Measurements from ENCODE around the gene GTF2H3. TPM values are rescaled to one million over a fixed set of nuclear protein-coding genes. Genes with fewer than 3 reads are reported as not detected.

Gene GTF2H3
- total and polyA plus RNA-seq, 2 donors from 2014 or later = 7.7 to 21.1 TPM

- intact Hi-C loops (cut with DNase I) = no loop called here
- Histone ChIP-seq H3K27ac (ENCODE audit: low read depth in 2 of 2, low read length in 2 of 2) (no peak overlapping the region), H3K4me1 (ENCODE audit: control insufficient read depth in 2 of 3, insufficient read depth in 2 of 3, low read depth in 1 of 3, low read length in 3 of 3) (no peaks in the 10 kb centered on the region), H3K9ac (ENCODE audit: low read length in 3 of 3) (no peak overlapping the region), H3K36me3 (ENCODE audit: control insufficient read depth in 2 of 3, insufficient read depth in 3 of 3, low read length in 3 of 3) (peaks cover 2 to 15% (median 12%) of the 10 kb centered on the region in 3 donors), H3K9me3 (ENCODE audit: control insufficient read depth in 2 of 3, insufficient read depth in 1 of 3, low read length in 3 of 3) (no peaks in the 10 kb centered on the region), H3K27me3 (ENCODE audit: control insufficient read depth, insufficient read depth, low read length) (no peaks in the 10 kb centered on the region), H3K4me3 (ENCODE audit: low read length in 3 of 3) (no peak overlapping the region)
- TF ChIP-seq CTCF (IDR thresholded peaks at IDR 0.05; ENCODE audit: borderline replicate concordance, extremely low read depth, insufficient read depth) = no peak
- DNase-seq (no peak), FAIRE-seq (no peak)
Observed at GRCh38 chr12:123657211-123657610, 23.6 kb downstream of the GTF2H3 start.

- H3K4me3 ChIP-seq (ENCODE audit: low read length in 3 of 3) = no peak overlapping the region
- no peaks in the 10 kb centered on the region for H3K9me3 ChIP-seq (ENCODE audit: control insufficient read depth in 2 of 3, insufficient read depth in 1 of 3, low read length in 3 of 3)
- no peaks in the 10 kb centered on the region for H3K4me1 ChIP-seq (ENCODE audit: control insufficient read depth in 2 of 3, insufficient read depth in 2 of 3, low read depth in 1 of 3, low read length in 3 of 3)
- intact Hi-C loops (cut with DNase I) = no loop called here
- H3K27ac ChIP-seq (ENCODE audit: low read depth in 2 of 2, low read length in 2 of 2) = no peak overlapping the region
- TF ChIP-seq CTCF (IDR thresholded peaks at IDR 0.05; ENCODE audit: borderline replicate concordance, extremely low read depth, insufficient read depth) = no peak
- H3K36me3 ChIP-seq (ENCODE audit: control insufficient read depth in 2 of 3, insufficient read depth in 3 of 3, low read length in 3 of 3) = peaks cover 0 to 8% (median 7%) of the 10 kb centered on the region in 3 donors
- FAIRE-seq (no peak), DNase-seq (no peak)
- H3K9ac ChIP-seq (ENCODE audit: low read length in 3 of 3) = no peak overlapping the region
- H3K27me3 ChIP-seq (ENCODE audit: control insufficient read depth, insufficient read depth, low read length) = no peaks in the 10 kb centered on the region
Observed at GRCh38 chr12:123659996-123660727, 26.5 kb downstream of the GTF2H3 start.

- TF ChIP-seq CTCF (IDR thresholded peaks at IDR 0.05; ENCODE audit: borderline replicate concordance, extremely low read depth, insufficient read depth) = no peak
- no peaks in the 10 kb centered on the region for H3K9me3 ChIP-seq (ENCODE audit: control insufficient read depth in 2 of 3, insufficient read depth in 1 of 3, low read length in 3 of 3)
- FAIRE-seq (no peak), DNase-seq (no peak)
- H3K36me3 ChIP-seq (ENCODE audit: control insufficient read depth in 2 of 3, insufficient read depth in 3 of 3, low read length in 3 of 3) = no peaks in the 10 kb centered on the region
- H3K27me3 ChIP-seq (ENCODE audit: control insufficient read depth, insufficient read depth, low read length) = no peaks in the 10 kb centered on the region
- H3K27ac ChIP-seq (ENCODE audit: low read depth in 2 of 2, low read length in 2 of 2) = no peak overlapping the region
- peaks cover 0 to 11% (median 0%) of the 10 kb centered on the region in 3 donors for H3K4me1 ChIP-seq (ENCODE audit: control insufficient read depth in 2 of 3, insufficient read depth in 2 of 3, low read depth in 1 of 3, low read length in 3 of 3)
- intact Hi-C loops (cut with DNase I) = no loop called here
- no peak overlapping the region for H3K9ac ChIP-seq (ENCODE audit: low read length in 3 of 3)
- no peak overlapping the region for H3K4me3 ChIP-seq (ENCODE audit: low read length in 3 of 3)
Observed at GRCh38 chr12:123667771-123668170, 34.1 kb downstream of the GTF2H3 start.
